GF-D8 (cell line): Measurements from ENCODE around the gene HK1.
"Not testable (repeated sequence)": the region's sequence is repeated elsewhere in the genome, so short reads cannot be mapped to it uniquely, and the experiment has no call there.

Experiments
- DNase-seq: peaks from one replicate; lab custom pipeline; 2025; lab: John Stamatoyannopoulos, UW

HK1 gene

GRCh38 chr10:69311309-69311708 lies 33.0 kb downstream of the HK1 start:
- DNase-seq, result no peak

- no peak for DNase-seq
Observed at GRCh38 chr10:69312528-69312927, 34.2 kb downstream of the HK1 start.

- no peak for DNase-seq
Observed at GRCh38 chr10:69315100-69315542, 36.8 kb downstream of the HK1 start.

- DNase-seq, result no peak
Observed at GRCh38 chr10:69315610-69316312, 37.5 kb downstream of the HK1 start.

GRCh38 chr10:69316313-69317059 lies 38.2 kb downstream of the HK1 start:
- no peak for DNase-seq

GRCh38 chr10:69317175-69317604 lies 38.9 kb downstream of the HK1 start:
- DNase-seq, result no peak

GRCh38 chr10:69317626-69318105 lies 39.4 kb downstream of the HK1 start:
- DNase-seq, result no peak

GRCh38 chr10:69318106-69318866 lies 40.0 kb downstream of the HK1 start:
- DNase-seq, result peak; percentile 56

- DNase-seq, result peak; percentile 40
Observed at GRCh38 chr10:69318867-69319727, 40.8 kb downstream of the HK1 start.

- no peak for DNase-seq
Observed at GRCh38 chr10:69319841-69320316, 41.6 kb downstream of the HK1 start.

GRCh38 chr10:69320521-69320920 lies 42.2 kb downstream of the HK1 start:
- DNase-seq, result no peak

GRCh38 chr10:69321039-69321715 lies 42.9 kb downstream of the HK1 start:
- DNase-seq, result no peak

GRCh38 chr10:69321865-69322264 lies 43.6 kb downstream of the HK1 start:
- no peak for DNase-seq

GRCh38 chr10:69322346-69322745 lies 44.0 kb downstream of the HK1 start:
- not testable (repeated sequence) for DNase-seq

- DNase-seq, result no peak
Observed at GRCh38 chr10:69323622-69324021, 45.3 kb downstream of the HK1 start.

- no peak for DNase-seq
Observed at GRCh38 chr10:69324583-69324982, 46.3 kb downstream of the HK1 start.

GRCh38 chr10:69325637-69326523 lies 47.6 kb downstream of the HK1 start:
- not testable (repeated sequence) for DNase-seq

GRCh38 chr10:69326692-69327091 lies 48.4 kb downstream of the HK1 start:
- no peak for DNase-seq

- DNase-seq, result peak; percentile 83
Observed at GRCh38 chr10:69327463-69328379, 49.4 kb downstream of the HK1 start.
